GM12878 (cell line): ENCODE results near the gene SLC22A23. TPM values are rescaled to one million over a fixed set of nuclear protein-coding genes. Genes with fewer than 3 reads are reported as not detected.

Source experiments
- CREM ChIP-seq: IDR thresholded peaks from 2 replicates; pipeline ENCODE4 v1.6.1; 2014; ENCODE audit warnings: antibody characterized with exemption, low read depth
- EGR1 ChIP-seq, 2 experiments: IDR thresholded peaks; 1 replicate in 1 of 2; 2 replicates in 1 of 2; pipeline ENCODE4 v1.6.1; 2011 to 2012; ENCODE audit warnings: low read depth in 2 of 2, low read length in 2 of 2, borderline replicate concordance in 1 of 2, mild to moderate bottlenecking in 1 of 2, moderate library complexity in 1 of 2
- ETV6 ChIP-seq, 2 experiments: fragments of 450-650 bp in 1 of 2; IDR thresholded peaks in 1 of 2; conservative IDR thresholded peaks in 1 of 2; 2 replicates each; pipeline ENCODE4 v1.6.1; 2014; ENCODE audit warnings: antibody characterized with exemption in 1 of 2, borderline replicate concordance in 1 of 2, low read depth in 1 of 2, mild to moderate bottlenecking in 1 of 2, moderate library complexity in 1 of 2
- IKZF2 ChIP-seq, 2 experiments: fragments of 450-650 bp; IDR thresholded peaks; 2 replicates each; pipeline ENCODE4 v1.6.1; 2017; ENCODE audit warnings: mild to moderate bottlenecking in 2 of 2, moderate library complexity in 2 of 2
- MEF2B ChIP-seq: fragments of 450-650 bp; IDR thresholded peaks from 2 replicates; pipeline ENCODE4 v1.6.1; 2018; ENCODE audit warnings: mild to moderate bottlenecking, moderate library complexity; ENCODE audit not compliant: partially characterized antibody, poor library complexity, severe bottlenecking
- RAD51 ChIP-seq: fragments of 450-650 bp; IDR thresholded peaks from 2 replicates; pipeline ENCODE4 v1.6.1; 2016; ENCODE audit warnings: moderate library complexity, mild to moderate bottlenecking, inconsistent platforms
- RUNX3 ChIP-seq: IDR thresholded peaks from 2 replicates; pipeline ENCODE4 v1.6.1; 2012; ENCODE audit warnings: low read length, inconsistent platforms
- ZBTB40 ChIP-seq: fragments of 450-650 bp; IDR thresholded peaks from 2 replicates; pipeline ENCODE4 v1.6.1; 2016; ENCODE audit warnings: mild to moderate bottlenecking, moderate library complexity, borderline replicate concordance
- ZNF274 ChIP-seq: IDR thresholded peaks from one replicate; pipeline ENCODE4 v1.8.0; 2011; ENCODE audit not compliant: insufficient read length, insufficient read depth
- polyA plus RNA-seq, 11 experiments: library from polyadenylated mRNA; depleted of rRNA in 4 of 11; unstranded in 6 of 11; stranded (reverse) in 5 of 11; fragments of >200 nt; fragmentation: Nextera tagmentation in 4 of 11; fragmentation: Illumina TruSeq in 1 of 11; extraction: Ambion mirVana in 4 of 11; extraction: Trizol in 1 of 11; gene quantifications; 1 replicate in 1 of 11; 2 replicates in 10 of 11; pipeline versions ENCODE4 v1.2.1 to v1.2.3, GENCODE V29; 2011 to 2016; ENCODE audit warnings: inconsistent platforms in 2 of 11, missing spikeins in 2 of 11, low read depth in 1 of 11
- total RNA-seq, 4 experiments: library from RNA; depleted of rRNA in 3 of 4; stranded (reverse); fragments of >200 nt in 3 of 4; fragmentation: Illumina TruSeq in 1 of 4; extraction: Trizol in 1 of 4; gene quantifications; 2 replicates each; pipeline versions ENCODE4 v1.2.1 to v1.2.3, GENCODE V29; 2013 to 2021
- TF ChIP-seq, protein P1 (sequence below): IDR thresholded peaks from 2 replicates; pipeline ENCODE4 v1.6.1; 2012; ENCODE audit warnings: low read length, inconsistent platforms

Gene SLC22A23
- total and polyA plus RNA-seq, 10 of the 15 experiments (the other 5 are each of a cell fraction or from before 2014, with no cell fraction given): 0.20 to 2.4 (median 0.74) TPM

GRCh38 chr6:3324262-3324942 is 132.4 kb downstream of the SLC22A23 start (continued):
- TF ChIP-seq, protein P1, sequence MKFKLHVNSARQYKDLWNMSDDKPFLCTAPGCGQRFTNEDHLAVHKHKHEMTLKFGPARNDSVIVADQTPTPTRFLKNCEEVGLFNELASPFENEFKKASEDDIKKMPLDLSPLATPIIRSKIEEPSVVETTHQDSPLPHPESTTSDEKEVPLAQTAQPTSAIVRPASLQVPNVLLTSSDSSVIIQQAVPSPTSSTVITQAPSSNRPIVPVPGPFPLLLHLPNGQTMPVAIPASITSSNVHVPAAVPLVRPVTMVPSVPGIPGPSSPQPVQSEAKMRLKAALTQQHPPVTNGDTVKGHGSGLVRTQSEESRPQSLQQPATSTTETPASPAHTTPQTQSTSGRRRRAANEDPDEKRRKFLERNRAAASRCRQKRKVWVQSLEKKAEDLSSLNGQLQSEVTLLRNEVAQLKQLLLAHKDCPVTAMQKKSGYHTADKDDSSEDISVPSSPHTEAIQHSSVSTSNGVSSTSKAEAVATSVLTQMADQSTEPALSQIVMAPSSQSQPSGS: peak; percentile 71
- TF ChIP-seq ZBTB40 (peak; percentile 80; the same call in 1 of the 2 replicates), ZNF274 (no peak), RAD51 (peak; percentile 68), EGR1 (IDR thresholded peaks at IDR 0.05; ENCODE audit: borderline replicate concordance in 1 of 2, low read depth in 2 of 2, low read length in 2 of 2) (no peak), RUNX3 (peak; percentile 70), IKZF2 (IDR thresholded peaks at IDR 0.05) (peak in 1 of 2 experiments; percentile 47; a peak in 1 of 4 replicates), CREM (peak; percentile 34; the same call in 1 of the 2 replicates), MEF2B (peak; percentile 29), ETV6 (conservative IDR thresholded peaks at IDR 0.05 in 1 of 2, IDR thresholded peaks at IDR 0.05 in 1 of 2; ENCODE audit: borderline replicate concordance in 1 of 2, low read depth in 1 of 2) (no peak)
